Activated naive CD8-positive, alpha-beta T cell treated with anti-CD3 and anti-CD28 coated beads, Interleukin-2, amount 10 ng/mL, durations not matched to agents 7 days and 5 days (primary cell): ENCODE measurements around the gene EP400. TPM values are rescaled to one million over a fixed set of nuclear protein-coding genes. Genes with fewer than 3 reads are reported as not detected.
"Not testable (repeated sequence)": the region's sequence is repeated elsewhere in the genome, so short reads cannot be mapped to it uniquely, and the experiment has no call there.

Experiments
- ATAC-seq: fragments of 150-1000 bp; cut with Tn5 transposase; one replicate; pipeline ENCODE4 v1.10.0; 2021; ENCODE audit warnings: low read depth, moderate library complexity
- POLR2A ChIA-PET: fragments of 350-600 bp; sonication (Branson Sonifier 250); formaldehyde crosslinking; loops from one replicate; lab custom pipeline; 2021; ENCODE audit warnings: antibody characterized with exemption; lab: Charles Lee
- DNase-seq: peaks from one replicate; pipeline ENCODE4 v3.0.0; 2021
- H3K27ac Mint-ChIP-seq: one replicate; pipeline ENCODE4 v1.8.0; 2022; ENCODE audit warnings: mild to moderate bottlenecking, mixed read lengths
- H3K27me3 Mint-ChIP-seq: one replicate; pipeline ENCODE4 v1.8.0; 2022; ENCODE audit warnings: mild to moderate bottlenecking, moderate library complexity, mixed read lengths
- H3K36me3 Mint-ChIP-seq: one replicate; pipeline ENCODE4 v1.8.0; 2021; ENCODE audit warnings: mild to moderate bottlenecking, mixed read lengths
- H3K4me1 Mint-ChIP-seq: one replicate; pipeline ENCODE4 v1.8.0; 2021; ENCODE audit warnings: mixed read lengths
- H3K4me3 Mint-ChIP-seq: one replicate; pipeline ENCODE4 v1.8.0; 2022; ENCODE audit warnings: mild to moderate bottlenecking, moderate library complexity, mixed read lengths
- H3K9me3 Mint-ChIP-seq: one replicate; pipeline ENCODE4 v1.8.0; 2021; ENCODE audit warnings: mixed read lengths
- total RNA-seq, 2 experiments: library from RNA; stranded (reverse); gene quantifications; one replicate each; pipeline ENCODE4 v1.2.3, GENCODE V29; 2021

EP400 gene
- total RNA-seq, 2 experiments from 2014 or later = 66.7 to 70.2 TPM

- peaks cover 7% of the 10 kb centered on the region for H3K36me3 Mint-ChIP-seq
- peaks cover 38% of the 10 kb centered on the region for H3K4me1 Mint-ChIP-seq
- POLR2A ChIA-PET = no interaction called here
- no peak for DNase-seq
- H3K27ac Mint-ChIP-seq = peak overlapping the region; percentile 28
- no peaks in the 10 kb centered on the region for H3K9me3 Mint-ChIP-seq
- H3K27me3 Mint-ChIP-seq = no peaks in the 10 kb centered on the region
- no peak for ATAC-seq
- no peak overlapping the region for H3K4me3 Mint-ChIP-seq
Measured at GRCh38 chr12:131959641-131960589, 10.2 kb downstream of the EP400 start.

- POLR2A ChIA-PET, H3K4me3 Mint-ChIP-seq, H3K27ac Mint-ChIP-seq, H3K36me3 Mint-ChIP-seq, ATAC-seq, DNase-seq, H3K27me3 Mint-ChIP-seq, H3K9me3 Mint-ChIP-seq: not testable (repeated sequence)
- peaks cover 39% of the 10 kb centered on the region for H3K4me1 Mint-ChIP-seq
Measured at GRCh38 chr12:131960590-131961325, 11.0 kb downstream of the EP400 start.

GRCh38 chr12:131961328-131961727 is 11.6 kb downstream of the EP400 start:
- H3K36me3 Mint-ChIP-seq, H3K9me3 Mint-ChIP-seq, DNase-seq, H3K4me3 Mint-ChIP-seq, H3K27ac Mint-ChIP-seq, POLR2A ChIA-PET, ATAC-seq, H3K27me3 Mint-ChIP-seq: not testable (repeated sequence)
- peaks cover 33% of the 10 kb centered on the region for H3K4me1 Mint-ChIP-seq

- ATAC-seq (no peak), DNase-seq (no peak)
- no peaks in the 10 kb centered on the region for H3K9me3 Mint-ChIP-seq
- H3K36me3 Mint-ChIP-seq = peaks cover 6% of the 10 kb centered on the region
- peaks cover 32% of the 10 kb centered on the region for H3K4me1 Mint-ChIP-seq
- H3K4me3 Mint-ChIP-seq = no peak overlapping the region
- POLR2A ChIA-PET = no interaction called here
- no peaks in the 10 kb centered on the region for H3K27me3 Mint-ChIP-seq
- H3K27ac Mint-ChIP-seq = peak overlapping the region; percentile 10
Measured at GRCh38 chr12:131962069-131962468, 12.3 kb downstream of the EP400 start.

GRCh38 chr12:131963381-131963780 is 13.6 kb downstream of the EP400 start:
- POLR2A ChIA-PET = no interaction called here
- Mint-ChIP-seq H3K27me3 (no peaks in the 10 kb centered on the region), H3K9me3 (no peaks in the 10 kb centered on the region), H3K4me1 (peaks cover 28% of the 10 kb centered on the region), H3K36me3 (peaks cover 12% of the 10 kb centered on the region), H3K4me3 (peak overlapping the region; percentile 10), H3K27ac (no peak overlapping the region)
- DNase-seq = no peak
- ATAC-seq = no peak

GRCh38 chr12:131965073-131965472 is 15.3 kb downstream of the EP400 start:
- POLR2A ChIA-PET = no interaction called here
- ATAC-seq = no peak
- Mint-ChIP-seq H3K27me3 (no peaks in the 10 kb centered on the region), H3K27ac (no peak overlapping the region), H3K4me1 (peaks cover 21% of the 10 kb centered on the region), H3K4me3 (no peak overlapping the region), H3K9me3 (no peaks in the 10 kb centered on the region), H3K36me3 (peaks cover 15% of the 10 kb centered on the region)
- no peak for DNase-seq

- Mint-ChIP-seq H3K9me3 (no peaks in the 10 kb centered on the region), H3K27ac (no peak overlapping the region), H3K36me3 (peaks cover 11% of the 10 kb centered on the region), H3K4me3 (no peak overlapping the region), H3K27me3 (no peaks in the 10 kb centered on the region), H3K4me1 (peaks cover 5% of the 10 kb centered on the region)
- POLR2A ChIA-PET = no interaction called here
- DNase-seq (no peak), ATAC-seq (no peak)
Measured at GRCh38 chr12:131971226-131971625, 21.5 kb downstream of the EP400 start.

- H3K36me3 Mint-ChIP-seq = peaks cover 3% of the 10 kb centered on the region
- DNase-seq = no peak
- no peak overlapping the region for H3K4me3 Mint-ChIP-seq
- no peak for ATAC-seq
- peaks cover 5% of the 10 kb centered on the region for H3K4me1 Mint-ChIP-seq
- POLR2A ChIA-PET = no interaction called here
- no peak overlapping the region for H3K27ac Mint-ChIP-seq
- no peaks in the 10 kb centered on the region for H3K27me3 Mint-ChIP-seq
- no peaks in the 10 kb centered on the region for H3K9me3 Mint-ChIP-seq
Measured at GRCh38 chr12:131975228-131975627, 25.5 kb downstream of the EP400 start.

GRCh38 chr12:131979606-131980005 is 29.9 kb downstream of the EP400 start:
- H3K4me1 Mint-ChIP-seq = peaks cover 7% of the 10 kb centered on the region
- ATAC-seq (no peak), DNase-seq (no peak)
- peaks cover 3% of the 10 kb centered on the region for H3K36me3 Mint-ChIP-seq
- H3K27ac Mint-ChIP-seq = no peak overlapping the region
- no peaks in the 10 kb centered on the region for H3K27me3 Mint-ChIP-seq
- H3K9me3 Mint-ChIP-seq = no peaks in the 10 kb centered on the region
- H3K4me3 Mint-ChIP-seq = no peak overlapping the region
- POLR2A ChIA-PET = no interaction called here

- POLR2A ChIA-PET = interaction anchor here (1.1 kb wide), 1 partner anchor 67 kb away, joined by 3 read pairs; no protein-coding TSS in a partner anchor
- H3K4me1 Mint-ChIP-seq = peaks cover 7% of the 10 kb centered on the region
Measured at GRCh38 chr12:131980263-131980662, 30.5 kb downstream of the EP400 start.

GRCh38 chr12:131981388-131981787 is 31.6 kb downstream of the EP400 start:
- H3K9me3 Mint-ChIP-seq = no peaks in the 10 kb centered on the region
- H3K36me3 Mint-ChIP-seq = peaks cover 3% of the 10 kb centered on the region
- H3K4me3 Mint-ChIP-seq = no peak overlapping the region
- ATAC-seq = no peak
- POLR2A ChIA-PET = interaction anchor here (1.1 kb wide), 1 partner anchor 68 kb away, joined by 3 read pairs; no protein-coding TSS in a partner anchor
- no peak overlapping the region for H3K27ac Mint-ChIP-seq
- H3K27me3 Mint-ChIP-seq = no peaks in the 10 kb centered on the region
- no peak for DNase-seq
- peaks cover 5% of the 10 kb centered on the region for H3K4me1 Mint-ChIP-seq

More at GRCh38 chr12:131980263-131980662, 30.5 kb downstream of the EP400 start:
- H3K4me3 Mint-ChIP-seq = no peak overlapping the region
- H3K9me3 Mint-ChIP-seq = no peaks in the 10 kb centered on the region
- H3K27me3 Mint-ChIP-seq = no peaks in the 10 kb centered on the region
- no peak overlapping the region for H3K27ac Mint-ChIP-seq
- peaks cover 3% of the 10 kb centered on the region for H3K36me3 Mint-ChIP-seq
- ATAC-seq = no peak
- DNase-seq = no peak

GRCh38 chr12:131982041-131982440 is 32.3 kb downstream of the EP400 start:
- H3K27ac Mint-ChIP-seq = no peak overlapping the region
- peaks cover 5% of the 10 kb centered on the region for H3K4me1 Mint-ChIP-seq
- ATAC-seq (no peak), DNase-seq (no peak)
- POLR2A ChIA-PET = no interaction called here
- H3K27me3 Mint-ChIP-seq = no peaks in the 10 kb centered on the region
- no peaks in the 10 kb centered on the region for H3K9me3 Mint-ChIP-seq
- no peak overlapping the region for H3K4me3 Mint-ChIP-seq
- peaks cover 8% of the 10 kb centered on the region for H3K36me3 Mint-ChIP-seq

GRCh38 chr12:131983026-131983425 is 33.3 kb downstream of the EP400 start:
- no peak overlapping the region for H3K27ac Mint-ChIP-seq
- DNase-seq (no peak), ATAC-seq (no peak)
- POLR2A ChIA-PET = no interaction called here
- H3K4me1 Mint-ChIP-seq = peaks cover 5% of the 10 kb centered on the region
- no peaks in the 10 kb centered on the region for H3K9me3 Mint-ChIP-seq
- peaks cover 8% of the 10 kb centered on the region for H3K36me3 Mint-ChIP-seq
- H3K4me3 Mint-ChIP-seq = no peak overlapping the region
- H3K27me3 Mint-ChIP-seq = no peaks in the 10 kb centered on the region
